HG03097 (cell line): ENCODE data around the gene GBF1.

Source experiments
- ATAC-seq: cut with Tn5 transposase; IDR thresholded peaks from one replicate; pipeline ENCODE4 v1.9.1; 2021; ENCODE audit not compliant: unreplicated experiment, low FRiP score

The GBF1 gene

DNA sequence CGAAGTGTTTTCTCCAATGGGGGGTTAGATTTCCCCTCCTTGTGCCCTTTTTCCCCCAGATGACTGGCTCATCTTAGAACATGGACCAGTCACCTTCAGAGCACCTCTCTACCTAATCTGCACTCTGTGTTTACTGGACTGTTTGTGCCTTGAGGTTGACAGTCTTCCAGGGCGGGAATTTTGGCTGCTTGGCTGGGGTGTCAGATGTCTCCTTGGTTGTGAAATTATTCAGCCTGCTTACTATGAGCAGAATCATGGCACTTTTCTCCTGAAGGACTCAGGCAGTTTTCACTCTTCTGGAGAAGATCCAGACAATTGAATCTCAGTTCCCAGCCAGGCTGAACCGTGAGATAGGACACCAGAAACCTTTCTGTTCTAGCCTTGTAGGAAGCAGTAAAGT is 89.9 kb downstream of the GBF1 start:
- ATAC-seq, result no peak

DNA sequence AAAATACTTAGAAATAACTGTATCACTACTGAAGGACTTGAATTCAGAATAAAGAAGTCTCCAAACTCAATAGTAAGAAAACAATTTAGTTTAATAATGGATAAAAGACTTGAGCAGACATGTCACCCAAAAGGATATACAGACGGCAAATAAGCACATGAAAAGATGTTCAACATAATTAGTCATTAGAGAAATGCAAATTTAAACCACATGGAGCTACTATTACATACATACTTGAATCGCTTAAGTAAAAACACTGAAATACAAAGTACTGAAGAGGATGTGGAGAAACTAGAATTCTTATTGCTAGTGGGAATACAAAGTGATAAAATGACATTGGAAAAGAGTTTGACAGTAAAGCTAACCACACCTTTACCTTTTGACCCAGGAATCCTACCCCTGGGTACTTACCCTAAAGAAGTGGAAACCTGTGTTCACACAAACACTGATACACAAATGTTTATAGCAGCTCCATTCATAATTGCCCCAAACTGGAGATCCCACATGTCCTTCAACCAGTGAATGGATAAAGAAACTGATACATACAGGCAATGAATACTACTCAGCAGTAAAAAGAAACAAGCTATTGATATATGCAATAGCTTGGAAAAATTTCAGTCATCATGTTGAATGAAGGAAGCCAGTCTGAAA is 95.8 kb downstream of the GBF1 start:
- ATAC-seq, result no peak

DNA sequence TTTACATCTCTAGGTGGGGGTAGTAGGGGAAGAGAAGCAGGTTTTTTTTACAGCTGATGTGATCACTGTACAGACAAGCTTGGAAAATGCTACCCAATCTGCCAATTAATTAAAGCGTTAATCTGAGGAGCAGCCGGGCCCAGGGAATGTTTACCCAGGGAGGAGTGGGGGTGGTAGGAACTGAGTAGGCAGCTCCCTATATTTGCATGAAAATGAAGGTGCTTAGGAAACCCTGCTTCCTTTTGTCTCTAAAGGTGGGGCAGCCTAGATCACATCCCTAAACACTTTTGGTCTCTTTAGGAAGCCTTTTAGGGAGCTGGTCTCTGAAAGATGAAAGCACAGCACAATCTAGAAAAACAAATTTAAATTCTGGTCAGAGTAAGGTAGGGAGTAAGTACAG is 97.1 kb downstream of the GBF1 start:
- ATAC-seq, result no peak

DNA sequence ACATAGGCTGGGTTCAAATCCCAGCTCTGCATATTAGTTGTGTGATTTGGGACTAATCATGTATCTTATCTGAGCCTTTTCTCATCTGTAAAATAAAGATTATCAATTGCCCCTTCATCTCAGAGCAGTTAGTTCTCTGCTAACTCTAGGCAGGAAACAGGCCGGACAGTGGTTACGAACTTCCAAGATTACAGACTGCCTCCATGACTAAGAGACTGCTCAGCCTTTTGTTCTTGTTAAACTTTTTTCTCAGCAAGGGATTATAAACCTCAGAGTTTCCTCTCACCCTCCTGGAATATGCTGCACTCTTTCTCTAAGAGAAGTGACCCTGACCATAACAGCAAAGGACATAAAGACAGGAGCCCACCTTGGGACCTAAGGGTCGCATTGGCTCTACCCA is 97.6 kb downstream of the GBF1 start:
- no peak for ATAC-seq

DNA sequence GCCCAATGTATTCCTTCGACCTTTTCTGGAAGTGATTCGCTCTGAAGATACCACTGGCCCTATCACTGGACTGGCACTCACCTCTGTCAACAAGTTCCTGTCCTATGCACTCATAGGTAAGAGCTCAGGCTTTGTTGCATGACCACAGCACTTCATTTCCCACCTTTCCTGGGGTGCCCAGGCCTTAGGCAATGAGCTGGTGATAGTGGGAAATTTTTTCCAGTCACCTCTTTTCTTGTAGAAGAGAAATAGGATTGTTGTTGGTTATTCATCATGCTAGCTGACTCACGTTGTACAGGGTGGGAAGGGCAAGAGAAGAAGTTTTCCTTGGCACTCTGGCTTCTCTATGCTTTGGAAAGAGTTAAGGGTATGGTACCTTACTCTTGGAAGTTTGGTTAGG is 98.7 kb downstream of the GBF1 start:
- no peak for ATAC-seq

DNA sequence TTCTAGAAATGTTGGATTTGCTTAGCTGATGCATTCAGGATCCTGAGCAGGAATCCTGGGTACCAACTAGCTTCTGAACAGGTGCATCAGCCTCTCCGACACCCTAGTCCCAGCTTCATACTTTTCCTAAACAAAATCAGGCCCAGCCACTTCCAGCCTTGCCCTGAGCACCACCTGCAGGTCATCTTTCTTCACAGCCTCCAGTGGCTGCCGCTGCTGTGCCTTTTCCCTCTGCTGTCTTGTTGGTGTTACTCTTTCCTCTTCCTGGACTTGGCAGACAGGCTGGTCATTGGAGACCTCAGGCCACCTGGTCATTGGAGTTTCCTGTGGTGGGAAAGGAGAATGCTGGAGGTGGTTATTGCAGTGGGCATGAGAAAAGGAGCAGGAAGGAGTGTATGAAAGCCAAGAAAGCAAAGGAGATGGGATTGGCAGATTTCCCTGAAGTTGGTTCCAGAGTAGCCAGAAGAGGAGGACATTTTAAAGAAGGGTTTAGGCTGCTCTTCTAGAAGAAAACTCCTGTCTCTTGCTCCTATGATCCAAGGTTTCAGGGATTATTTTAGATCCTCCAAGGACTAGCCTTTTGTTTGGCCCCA is 102.0 kb downstream of the GBF1 start:
- no peak for ATAC-seq

DNA sequence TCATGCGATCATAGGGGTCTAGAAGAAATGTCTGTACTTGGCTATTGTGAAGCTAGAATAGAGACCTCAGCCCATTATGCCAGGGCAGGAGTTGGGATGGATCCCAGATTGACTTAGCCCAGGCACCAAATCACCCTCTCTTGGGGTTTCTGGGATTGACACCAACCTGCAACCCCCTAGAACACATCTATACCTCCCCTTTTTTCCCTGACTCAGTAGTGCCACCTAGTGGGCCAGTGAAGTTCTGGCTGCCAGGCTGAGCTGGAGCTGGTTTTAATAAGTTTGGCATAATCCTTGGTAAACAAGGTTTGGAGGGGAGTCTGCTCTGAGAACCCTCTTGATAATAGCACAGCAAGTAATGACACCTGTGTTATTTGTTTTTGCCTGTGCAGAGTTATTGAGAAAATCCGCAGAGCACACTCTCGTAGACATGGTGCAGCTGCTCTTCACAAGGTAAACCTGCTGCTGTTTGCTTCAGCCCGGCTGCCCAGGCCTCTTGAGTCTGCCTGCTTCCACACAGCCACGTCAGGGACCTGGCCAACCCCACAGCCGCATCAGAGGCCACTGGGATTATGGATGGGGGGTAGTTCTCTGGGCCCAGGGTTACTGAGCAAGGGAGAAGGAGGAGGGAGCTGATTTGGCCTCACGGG is 106.9 kb downstream of the GBF1 start:
- no peak for ATAC-seq

DNA sequence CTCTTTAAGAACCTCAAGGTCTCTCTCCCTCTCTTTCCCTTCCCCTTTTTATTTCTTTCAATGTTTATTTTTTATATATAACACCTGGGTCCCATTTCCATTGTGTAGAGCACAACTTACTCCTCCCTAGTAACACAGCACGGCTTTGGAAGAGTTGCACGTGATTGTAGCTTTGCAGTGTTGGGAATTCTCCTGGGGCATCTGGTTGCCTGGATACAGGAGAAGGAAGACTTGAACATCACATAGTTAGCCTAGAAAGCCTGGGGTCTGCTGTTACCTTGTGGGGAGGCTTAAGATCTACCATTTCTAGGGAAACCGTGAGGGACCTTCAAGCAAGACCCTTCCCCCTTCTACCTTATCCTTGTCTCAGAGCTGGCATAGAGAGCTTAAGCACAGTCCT is 109.1 kb downstream of the GBF1 start:
- no peak for ATAC-seq

DNA sequence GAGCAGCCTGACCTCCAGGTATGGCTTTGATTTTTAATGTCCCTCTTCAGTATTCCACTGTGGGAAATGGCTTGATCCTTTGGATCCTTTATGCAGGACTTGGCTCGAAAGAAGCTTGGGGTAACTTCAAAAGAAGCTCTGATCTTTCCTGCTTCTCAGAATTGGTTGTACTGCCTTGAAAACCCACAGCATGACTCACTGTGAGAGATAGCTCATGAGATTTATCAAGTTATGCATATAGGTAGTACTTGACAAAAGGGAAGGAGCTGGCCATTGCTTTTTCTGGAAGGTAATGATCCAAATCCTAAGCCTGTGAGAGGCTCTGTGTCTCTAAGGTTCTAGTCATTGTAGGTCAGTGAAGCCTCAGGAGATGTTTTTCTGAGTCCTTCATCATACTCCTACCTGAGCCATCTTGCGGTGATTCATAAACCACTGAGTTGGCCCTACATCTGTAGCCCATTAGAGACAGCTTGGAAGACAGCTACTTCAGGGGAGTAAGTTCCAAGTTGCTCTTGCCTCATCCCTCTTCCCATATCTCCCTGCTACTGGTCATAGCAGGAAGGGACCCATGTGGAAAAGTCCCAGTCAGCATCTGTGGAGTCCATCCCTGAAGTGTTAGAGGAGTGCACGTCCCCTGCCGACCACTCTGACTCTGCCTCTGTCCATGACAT is 113.5 kb downstream of the GBF1 start:
- no peak for ATAC-seq

DNA sequence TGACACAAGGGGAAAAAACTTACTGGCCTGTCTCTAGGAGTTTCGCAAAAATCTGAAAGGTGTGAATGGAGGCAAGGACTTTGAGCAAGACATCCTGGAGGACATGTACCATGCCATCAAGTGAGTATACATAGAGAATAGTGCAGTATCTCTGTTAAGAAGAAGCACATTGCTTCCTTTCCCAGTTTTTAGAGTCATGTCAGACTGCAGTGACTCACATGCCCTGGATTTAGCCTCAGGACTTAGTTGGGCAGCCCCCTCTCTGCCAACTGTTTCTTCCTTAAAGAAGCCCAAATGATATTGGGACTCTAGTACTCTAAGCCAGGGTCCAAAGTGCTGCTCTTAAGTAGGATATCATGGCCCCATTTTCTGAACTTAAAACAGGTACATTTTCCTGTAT is 122.1 kb downstream of the GBF1 start:
- no peak for ATAC-seq

DNA sequence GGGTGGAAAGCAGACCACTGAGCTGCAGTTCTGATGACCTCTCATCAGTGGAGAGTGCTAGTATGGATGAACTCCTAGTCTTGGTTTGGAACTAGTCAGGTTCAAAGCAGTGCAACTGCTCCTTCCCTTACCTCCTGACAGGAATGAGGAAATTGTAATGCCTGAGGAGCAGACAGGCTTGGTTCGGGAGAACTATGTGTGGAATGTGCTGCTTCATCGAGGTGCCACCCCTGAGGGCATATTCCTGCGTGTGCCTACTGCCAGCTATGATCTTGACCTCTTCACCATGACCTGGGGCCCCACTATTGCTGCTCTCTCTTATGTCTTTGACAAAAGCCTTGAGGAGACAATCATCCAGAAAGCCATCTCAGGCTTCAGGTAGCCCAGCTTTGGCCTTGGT is 122.7 kb downstream of the GBF1 start:
- ATAC-seq, result no peak

DNA sequence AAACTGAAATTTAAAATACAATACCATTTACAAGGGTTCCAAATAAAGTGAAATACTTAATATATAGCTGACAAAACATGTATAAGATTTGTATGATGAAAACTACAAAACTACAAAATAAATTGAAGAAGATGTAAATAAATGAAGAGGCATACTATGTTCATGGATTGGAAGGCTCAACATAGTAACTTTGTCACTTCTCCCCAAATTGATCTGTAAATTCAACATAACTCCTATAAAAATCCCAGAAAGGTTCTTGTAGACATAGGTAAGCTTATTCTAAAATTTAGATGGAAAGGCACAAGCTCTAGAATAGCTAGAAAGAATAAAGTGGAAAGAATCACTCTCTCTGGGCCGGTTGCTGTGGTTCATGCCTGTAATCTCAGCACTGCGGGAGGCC is 126.0 kb downstream of the GBF1 start:
- ATAC-seq, result no peak

DNA sequence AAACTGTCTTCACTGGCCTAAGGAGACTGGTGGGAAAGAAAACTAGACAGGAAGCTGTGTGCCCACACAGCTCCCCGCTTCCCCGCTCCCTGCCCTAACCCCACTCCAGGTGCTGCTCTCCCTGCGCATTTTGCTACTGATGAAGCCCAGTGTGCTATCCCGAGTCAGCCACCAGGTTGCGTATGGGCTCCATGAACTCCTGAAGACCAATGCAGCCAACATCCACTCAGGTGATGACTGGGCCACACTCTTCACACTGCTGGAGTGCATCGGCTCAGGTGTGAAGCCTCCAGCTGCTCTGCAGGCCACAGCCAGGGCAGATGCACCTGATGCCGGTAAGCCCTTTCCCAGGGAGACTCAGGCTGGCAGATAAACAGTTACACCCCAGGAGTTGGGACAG is 129.9 kb downstream of the GBF1 start:
- no peak for ATAC-seq

DNA sequence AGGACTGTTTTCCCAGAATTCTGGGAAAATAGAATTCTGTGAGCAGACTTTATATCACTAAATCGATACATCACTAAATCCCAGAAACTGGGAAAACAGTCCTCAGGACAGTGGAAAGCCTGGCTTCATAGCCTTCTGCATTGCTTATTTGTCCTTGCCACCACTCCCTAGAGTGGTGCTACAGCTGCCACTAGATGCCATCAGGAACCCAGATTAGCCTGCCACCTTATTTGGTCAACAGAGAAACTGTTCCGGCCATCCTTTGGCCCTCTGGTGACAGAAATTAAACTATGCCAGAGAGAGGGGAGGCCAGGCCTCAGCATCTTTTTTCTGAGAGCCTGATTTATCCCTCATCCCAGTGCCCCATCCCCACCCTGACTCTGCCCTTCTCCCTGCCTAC is 130.5 kb downstream of the GBF1 start:
- ATAC-seq, result no peak

DNA sequence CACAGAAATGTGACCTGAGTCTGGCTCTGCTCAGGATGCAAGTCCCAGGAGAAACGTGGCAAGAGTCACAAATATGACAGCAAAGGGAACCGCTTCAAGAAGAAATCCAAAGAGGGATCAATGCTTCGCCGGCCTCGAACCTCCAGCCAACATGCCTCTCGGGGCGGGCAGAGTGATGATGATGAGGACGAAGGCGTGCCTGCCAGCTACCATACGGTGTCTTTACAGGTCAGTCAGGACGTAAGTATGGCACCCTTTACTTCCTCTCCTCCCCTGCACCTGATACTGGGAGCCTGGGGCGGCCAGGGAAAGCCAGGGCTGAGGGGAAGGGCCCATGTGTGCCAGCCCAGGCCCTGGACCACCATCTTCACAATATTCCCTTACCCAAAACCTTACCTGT is 131.6 kb downstream of the GBF1 start:
- no peak for ATAC-seq

DNA sequence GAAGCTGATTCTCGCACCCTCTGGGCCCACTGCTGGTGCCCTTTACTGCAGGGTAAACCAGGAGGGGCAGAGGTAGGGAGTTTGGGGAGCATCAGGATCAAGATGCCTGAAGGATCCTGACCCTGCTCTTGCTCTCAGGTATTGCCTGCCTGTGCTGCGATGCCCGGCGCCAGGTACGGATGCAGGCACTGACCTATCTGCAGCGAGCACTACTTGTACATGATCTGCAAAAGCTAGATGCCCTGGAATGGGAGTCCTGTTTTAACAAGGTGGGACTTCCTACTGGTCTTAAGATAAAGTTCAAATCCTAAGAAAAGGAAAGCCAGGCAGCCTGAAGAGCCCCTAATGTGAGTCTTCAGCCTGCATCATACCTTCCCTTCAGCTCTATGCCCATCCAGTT is 134.1 kb downstream of the GBF1 start:
- no peak for ATAC-seq

DNA sequence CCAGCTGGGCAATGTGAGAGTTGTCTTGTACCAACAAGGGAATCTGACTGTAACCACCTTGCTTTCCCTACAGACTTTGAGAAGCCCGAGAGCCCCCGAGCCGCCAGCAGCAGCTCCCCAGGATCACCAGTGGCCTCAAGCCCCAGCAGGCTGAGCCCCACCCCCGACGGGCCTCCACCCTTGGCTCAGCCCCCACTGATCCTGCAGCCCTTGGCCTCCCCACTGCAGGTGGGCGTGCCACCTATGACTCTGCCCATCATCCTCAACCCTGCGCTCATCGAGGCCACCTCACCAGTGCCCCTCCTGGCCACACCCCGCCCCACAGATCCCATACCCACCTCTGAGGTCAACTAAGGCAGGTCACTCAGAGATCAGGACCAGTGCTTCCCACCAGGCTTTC is 136.7 kb downstream of the GBF1 start:
- no peak for ATAC-seq

DNA sequence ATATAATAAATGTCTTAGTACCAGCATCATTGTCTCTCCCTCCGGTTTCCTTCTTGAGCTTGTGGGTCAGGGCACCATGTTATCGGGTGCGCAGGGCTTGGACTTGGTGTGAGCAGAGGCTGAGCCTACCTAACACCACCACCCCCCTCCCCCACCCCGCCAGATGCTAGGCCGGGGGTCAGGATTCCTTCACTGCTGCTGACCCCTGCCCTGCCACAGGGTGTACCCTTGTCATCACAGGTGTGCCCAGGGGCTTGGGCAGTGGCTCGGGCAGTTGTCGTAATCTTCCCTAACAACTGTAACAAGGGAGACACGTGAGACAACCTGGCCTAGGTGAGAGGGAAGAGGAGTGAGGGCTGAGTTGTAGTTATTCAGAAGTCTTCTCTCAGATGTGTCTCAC is 137.5 kb downstream of the GBF1 start:
- ATAC-seq, result no peak

DNA sequence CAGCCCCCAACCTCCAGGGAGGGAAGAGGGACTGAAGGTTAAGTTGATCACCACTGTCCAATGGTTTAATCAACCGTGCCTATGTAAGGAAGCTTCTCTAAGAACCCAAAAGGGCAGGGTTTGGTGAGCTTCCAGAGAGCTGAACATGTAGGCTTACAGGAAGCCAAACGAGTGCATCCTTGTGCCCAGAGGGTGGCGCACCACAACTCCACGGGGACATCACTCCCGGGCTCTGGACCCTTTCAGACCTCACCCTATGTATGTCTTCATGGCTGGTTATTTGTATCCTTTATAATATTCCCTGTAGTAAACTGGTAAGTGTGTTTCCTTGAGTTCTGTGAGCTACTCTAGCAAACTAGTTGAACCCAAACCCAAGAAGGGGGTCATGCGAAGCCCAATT is 138.7 kb downstream of the GBF1 start:
- ATAC-seq, result no peak

DNA sequence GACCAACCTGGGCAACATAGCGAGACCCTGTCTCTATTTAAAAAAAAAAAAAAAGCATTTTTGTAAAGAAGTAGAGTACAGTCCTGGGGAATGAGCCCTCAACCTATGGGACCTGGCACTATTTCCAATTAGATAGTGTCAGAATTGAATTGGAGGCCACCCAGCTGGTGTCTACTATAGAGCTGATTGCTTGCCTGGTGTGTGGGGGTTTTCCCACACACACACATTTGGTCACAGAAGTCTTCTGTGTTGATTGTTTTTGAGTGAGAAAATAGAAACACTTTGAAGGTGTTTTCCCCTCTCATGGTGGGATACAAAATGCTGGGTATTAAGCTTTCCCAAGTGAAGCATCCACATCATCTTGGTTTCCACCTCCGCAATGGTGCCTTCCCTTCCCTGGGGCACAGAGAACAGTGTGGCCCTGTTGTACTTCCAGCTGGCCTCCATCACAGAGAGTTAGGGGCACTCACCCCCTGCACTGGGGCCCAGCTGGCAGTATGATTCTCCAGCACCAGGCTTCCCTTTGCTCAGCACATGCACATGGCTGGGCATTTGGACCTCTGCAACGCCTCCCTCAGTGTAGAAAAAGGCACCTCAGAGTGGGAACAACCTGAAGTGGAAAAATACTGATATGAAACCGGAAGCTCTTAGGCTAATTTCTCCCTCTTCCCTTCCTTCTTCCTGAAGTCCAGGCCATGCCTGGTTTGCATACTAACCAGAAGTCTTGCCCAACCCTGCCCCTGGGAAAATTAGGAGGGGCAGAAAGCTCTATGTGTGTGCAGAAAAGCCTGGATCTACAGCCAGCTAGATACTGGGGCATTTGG is 139.5 kb downstream of the GBF1 start:
- ATAC-seq, result no peak

DNA sequence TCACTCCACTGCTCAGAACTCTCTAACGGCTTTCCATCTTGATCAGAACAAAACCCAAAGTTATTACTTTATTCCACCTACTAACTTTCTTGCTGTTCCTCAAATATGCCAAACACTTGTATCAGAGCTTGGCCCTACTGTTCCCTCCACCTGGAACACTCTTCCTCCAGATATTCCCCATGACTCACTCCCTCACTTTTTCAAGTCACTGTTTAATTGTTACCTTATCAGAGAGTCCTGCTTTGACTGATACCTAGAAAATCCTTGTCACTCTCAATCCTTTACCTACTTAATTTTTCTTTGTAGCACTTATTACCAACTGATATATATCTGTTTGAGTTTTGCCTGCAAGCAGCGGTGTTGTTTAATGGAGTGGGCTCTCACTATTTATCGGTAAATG is 144.6 kb downstream of the GBF1 start:
- ATAC-seq, result no peak
